Mesothelial cell of epicardium (in vitro differentiated cells): Measurements from ENCODE around the gene ENO2. TPM values are rescaled to one million over a fixed set of nuclear protein-coding genes. Genes with fewer than 3 reads are reported as not detected.
"Not testable (repeated sequence)": the region's sequence is repeated elsewhere in the genome, so short reads cannot be mapped to it uniquely, and the experiment has no call there.

ENCODE experiments used
- DNase-seq, 2 experiments: peaks; one replicate each; pipeline ENCODE4 v3.0.0; 2021; ENCODE audit warnings: low spot score in 2 of 2; ENCODE audit not compliant: unreplicated experiment in 2 of 2
- H3K27ac Mint-ChIP-seq: 2 replicates; pipeline ENCODE4 v1.8.0; 2021; ENCODE audit warnings: mixed read lengths
- H3K27me3 Mint-ChIP-seq: 2 replicates; pipeline ENCODE4 v1.8.0; 2021; ENCODE audit warnings: low read depth, mixed read lengths
- H3K36me3 Mint-ChIP-seq: 2 replicates; pipeline ENCODE4 v1.8.0; 2021; ENCODE audit warnings: mixed read lengths
- H3K4me1 Mint-ChIP-seq: 2 replicates; pipeline ENCODE4 v1.8.0; 2021; ENCODE audit warnings: mixed read lengths
- H3K4me3 Mint-ChIP-seq: 2 replicates; pipeline ENCODE4 v1.8.0; 2021; ENCODE audit warnings: mild to moderate bottlenecking, moderate library complexity, mixed read lengths
- H3K9me3 Mint-ChIP-seq: 2 replicates; pipeline ENCODE4 v1.8.0; 2021; ENCODE audit warnings: mixed read lengths
- total RNA-seq: library from RNA; stranded (reverse); gene quantifications from 3 replicates; pipeline ENCODE4 v1.2.1, GENCODE V29; 2021
- TF ChIP-seq, protein P1 (sequence below): fragments of 200-600 bp; sonication (generic); IDR thresholded peaks from one replicate; pipeline ENCODE4 v1.5.0; 2021; ENCODE audit warnings: antibody characterized with exemption; ENCODE audit not compliant: unreplicated experiment

ENO2 gene
- total RNA-seq: 30.2 to 30.7 TPM (median 30.2 TPM) in 3 replicates

DNA sequence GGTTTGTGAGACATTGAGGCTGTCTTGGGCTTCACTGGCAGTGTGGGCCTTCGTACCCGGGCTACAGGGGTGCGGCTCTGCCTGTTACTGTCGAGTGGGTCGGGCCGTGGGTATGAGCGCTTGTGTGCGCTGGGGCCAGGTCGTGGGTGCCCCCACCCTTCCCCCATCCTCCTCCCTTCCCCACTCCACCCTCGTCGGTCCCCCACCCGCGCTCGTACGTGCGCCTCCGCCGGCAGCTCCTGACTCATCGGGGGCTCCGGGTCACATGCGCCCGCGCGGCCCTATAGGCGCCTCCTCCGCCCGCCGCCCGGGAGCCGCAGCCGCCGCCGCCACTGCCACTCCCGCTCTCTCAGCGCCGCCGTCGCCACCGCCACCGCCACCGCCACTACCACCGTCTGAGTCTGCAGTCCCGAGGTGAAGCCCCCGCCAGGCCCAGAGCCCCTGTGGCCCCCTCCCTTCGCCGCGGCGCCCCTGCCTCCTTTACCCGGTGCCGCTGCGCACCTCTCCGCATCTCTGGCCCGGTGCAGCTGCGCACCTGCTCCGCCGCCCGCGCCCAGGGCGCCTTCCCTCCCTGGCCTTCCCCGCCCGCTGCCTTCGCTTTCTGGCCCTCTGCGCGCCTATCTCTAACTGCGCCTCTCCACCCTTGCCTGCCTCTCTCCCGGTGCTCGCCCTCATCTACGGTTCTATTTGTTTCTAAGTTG lies at the start of gene ENO2:
TSS of gene ENO2 (plus strand) at position 335 of the 701 bp plus-strand sequence. CDS start 1,253 bp downstream, outside the sequence.
- peak within 1 kb of the TSS; percentile 36 for H3K27ac Mint-ChIP-seq
- H3K4me1 Mint-ChIP-seq: peaks cover 20% of the 10 kb centered on the region
- H3K36me3 Mint-ChIP-seq: peaks cover 2% of the 10 kb centered on the region
- TF ChIP-seq, protein P1, sequence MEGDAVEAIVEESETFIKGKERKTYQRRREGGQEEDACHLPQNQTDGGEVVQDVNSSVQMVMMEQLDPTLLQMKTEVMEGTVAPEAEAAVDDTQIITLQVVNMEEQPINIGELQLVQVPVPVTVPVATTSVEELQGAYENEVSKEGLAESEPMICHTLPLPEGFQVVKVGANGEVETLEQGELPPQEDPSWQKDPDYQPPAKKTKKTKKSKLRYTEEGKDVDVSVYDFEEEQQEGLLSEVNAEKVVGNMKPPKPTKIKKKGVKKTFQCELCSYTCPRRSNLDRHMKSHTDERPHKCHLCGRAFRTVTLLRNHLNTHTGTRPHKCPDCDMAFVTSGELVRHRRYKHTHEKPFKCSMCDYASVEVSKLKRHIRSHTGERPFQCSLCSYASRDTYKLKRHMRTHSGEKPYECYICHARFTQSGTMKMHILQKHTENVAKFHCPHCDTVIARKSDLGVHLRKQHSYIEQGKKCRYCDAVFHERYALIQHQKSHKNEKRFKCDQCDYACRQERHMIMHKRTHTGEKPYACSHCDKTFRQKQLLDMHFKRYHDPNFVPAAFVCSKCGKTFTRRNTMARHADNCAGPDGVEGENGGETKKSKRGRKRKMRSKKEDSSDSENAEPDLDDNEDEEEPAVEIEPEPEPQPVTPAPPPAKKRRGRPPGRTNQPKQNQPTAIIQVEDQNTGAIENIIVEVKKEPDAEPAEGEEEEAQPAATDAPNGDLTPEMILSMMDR: no peak
- peak in 1 of 2 experiments; percentile 71 for DNase-seq
- H3K4me3 Mint-ChIP-seq: peak within 1 kb of the TSS; percentile 82
- no peaks in the 10 kb centered on the region for H3K9me3 Mint-ChIP-seq
- peaks cover 54% of the 10 kb centered on the region for H3K27me3 Mint-ChIP-seq

DNA sequence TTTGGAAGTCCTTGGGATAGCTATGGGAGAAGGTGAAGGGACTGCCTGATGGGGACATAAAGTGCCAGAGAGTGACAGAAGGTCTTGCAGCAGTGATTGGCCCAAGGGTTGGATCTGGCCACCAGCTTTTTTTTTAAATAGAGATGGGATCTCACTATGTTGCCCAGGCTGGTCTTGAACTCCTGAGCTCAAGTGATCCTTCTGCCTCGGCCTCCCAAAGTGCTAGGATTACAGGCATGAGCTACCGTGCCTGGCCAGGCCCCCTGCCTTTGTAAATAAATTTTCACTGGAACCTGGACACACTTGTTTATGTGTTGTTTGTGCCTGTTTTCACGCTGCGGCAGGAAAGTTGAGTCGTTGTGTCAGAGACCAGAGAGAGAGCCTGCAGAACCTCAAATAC lies 49.1 kb upstream of the ENO2 start:
- not testable (repeated sequence) for H3K9me3 Mint-ChIP-seq, H3K27ac Mint-ChIP-seq, DNase-seq, H3K27me3 Mint-ChIP-seq
- H3K4me1 Mint-ChIP-seq: peaks cover 20% of the 10 kb centered on the region
- peaks cover 39% of the 10 kb centered on the region for H3K36me3 Mint-ChIP-seq
- peak overlapping the region; percentile 13 for H3K4me3 Mint-ChIP-seq

GRCh38 chr12:6866163-6866919 lies 48.0 kb upstream of the ENO2 start:
- TF ChIP-seq, protein P1: no peak
- no peak overlapping the region for H3K27ac Mint-ChIP-seq
- H3K9me3 Mint-ChIP-seq: no peaks in the 10 kb centered on the region
- DNase-seq: no peak
- H3K4me3 Mint-ChIP-seq: peak overlapping the region; percentile 92
- H3K36me3 Mint-ChIP-seq: peaks cover 35% of the 10 kb centered on the region
- H3K4me1 Mint-ChIP-seq: peaks cover 24% of the 10 kb centered on the region
- no peaks in the 10 kb centered on the region for H3K27me3 Mint-ChIP-seq

DNA sequence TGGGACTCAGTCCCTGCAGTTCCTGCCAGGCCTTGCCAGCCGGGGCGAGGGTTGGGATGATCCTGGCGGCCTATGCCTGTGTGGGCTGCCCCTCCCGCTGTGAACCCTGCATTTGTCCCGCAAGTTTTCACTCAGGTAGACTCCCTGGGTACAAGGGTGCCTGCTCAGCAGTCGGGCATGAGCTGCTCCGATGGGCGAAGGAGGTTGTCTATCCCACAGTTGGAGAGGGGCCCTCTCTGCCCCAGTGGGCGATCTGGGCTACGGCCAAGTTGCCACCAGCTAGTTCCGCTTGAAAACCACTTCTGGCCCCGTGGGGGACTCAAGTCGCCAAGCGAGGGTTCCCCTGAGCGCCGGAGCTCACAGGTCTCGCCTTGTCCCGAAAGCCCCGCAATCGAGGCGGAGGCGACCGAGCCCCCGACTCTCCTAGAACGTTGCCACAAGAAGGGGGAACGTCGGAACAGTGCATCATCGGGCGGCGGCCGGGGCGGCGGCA lies 47.4 kb upstream of the ENO2 start:
- H3K27me3 Mint-ChIP-seq: no peaks in the 10 kb centered on the region
- no peaks in the 10 kb centered on the region for H3K9me3 Mint-ChIP-seq
- H3K36me3 Mint-ChIP-seq: peaks cover 34% of the 10 kb centered on the region
- peak overlapping the region; percentile 92 for H3K4me3 Mint-ChIP-seq
- peak overlapping the region; percentile 25 for H3K27ac Mint-ChIP-seq
- peak in 1 of 2 experiments; percentile 47 for DNase-seq
- TF ChIP-seq, protein P1: no peak
- peaks cover 29% of the 10 kb centered on the region for H3K4me1 Mint-ChIP-seq

DNA sequence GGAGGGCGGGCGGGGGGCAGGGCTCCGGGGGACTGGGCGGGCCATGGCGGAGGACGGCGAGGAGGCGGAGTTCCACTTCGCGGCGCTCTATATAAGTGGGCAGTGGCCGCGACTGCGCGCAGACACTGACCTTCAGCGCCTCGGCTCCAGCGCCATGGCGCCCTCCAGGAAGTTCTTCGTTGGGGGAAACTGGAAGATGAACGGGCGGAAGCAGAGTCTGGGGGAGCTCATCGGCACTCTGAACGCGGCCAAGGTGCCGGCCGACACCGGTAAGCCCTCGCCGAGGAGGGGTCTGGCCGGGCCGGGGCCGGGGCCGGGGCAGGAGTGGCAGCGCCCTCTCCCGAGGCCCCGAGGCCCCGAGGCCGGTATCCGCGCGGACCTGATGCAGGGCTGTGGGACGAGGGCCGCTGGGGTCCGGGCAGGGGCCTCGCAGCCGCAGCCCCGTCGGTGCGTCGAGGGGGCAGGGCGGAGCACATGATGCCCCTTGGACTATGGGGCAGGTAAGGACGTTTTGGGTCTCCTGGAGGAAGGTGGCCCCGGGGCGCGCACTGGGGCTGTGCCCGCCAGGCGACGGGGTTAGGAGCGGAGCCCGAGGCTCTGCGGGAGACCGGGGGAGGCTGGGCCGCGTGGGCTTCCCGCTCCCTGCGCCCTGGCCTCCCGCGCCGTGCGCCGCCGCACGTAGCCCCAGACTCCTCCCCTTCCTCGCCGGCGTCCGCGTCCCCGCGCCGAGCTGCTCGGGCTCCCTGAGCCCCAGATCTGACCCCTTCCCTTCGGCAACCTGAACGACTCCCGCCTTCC lies 46.8 kb upstream of the ENO2 start, which contains the start of gene TPI1:
TSS of gene TPI1 (plus strand) at position 119 of the 798 bp plus-strand sequence. CDS start at position 155, 36 bp downstream.
- Mint-ChIP-seq H3K4me3 (peak within 1 kb of the TSS; percentile 93), H3K36me3 (peaks cover 30% of the 10 kb centered on the region), H3K4me1 (peaks cover 34% of the 10 kb centered on the region)

More for the DNA sequence above, 46.8 kb upstream of the ENO2 start, which contains the start of gene TPI1:
- H3K27ac Mint-ChIP-seq: peak within 1 kb of the TSS; percentile 90
- no peaks in the 10 kb centered on the region for H3K9me3 Mint-ChIP-seq
- peak; percentile 69 to 81 for DNase-seq
- TF ChIP-seq, protein P1: no peak
- H3K27me3 Mint-ChIP-seq: no peaks in the 10 kb centered on the region
